GM19438 (cell line): Measurements from ENCODE around the gene ADAMTS12.

Experiments
- ATAC-seq: cut with Tn5 transposase; IDR thresholded peaks from one replicate; pipeline ENCODE4 v1.9.1; 2021; ENCODE audit warnings: low read depth; ENCODE audit not compliant: unreplicated experiment

ADAMTS12 gene

DNA sequence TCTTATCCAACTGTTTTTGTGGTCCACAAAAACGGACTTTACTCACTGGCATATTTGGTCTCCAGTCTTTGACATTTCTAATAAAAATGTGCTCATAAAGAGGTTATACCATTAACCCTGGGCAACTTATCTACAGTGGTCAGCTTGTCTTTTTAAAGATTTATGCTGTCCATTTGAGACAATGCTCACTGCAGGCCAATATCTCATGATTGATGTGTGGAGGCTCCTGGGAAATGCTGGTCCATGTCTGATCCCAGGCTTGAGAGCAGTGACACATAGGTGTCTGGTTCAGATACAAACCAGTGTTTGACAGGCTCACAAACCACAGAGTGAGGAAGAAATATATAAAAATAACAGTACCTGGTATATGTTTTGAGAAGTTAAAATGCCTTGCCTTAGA lies 270.3 kb downstream of the ADAMTS12 start:
- no peak for ATAC-seq

- no peak for ATAC-seq
These were observed 277.8 kb downstream of the ADAMTS12 start for GRCh38 chr5:33614039-33614438.

GRCh38 chr5:33612386-33612785 lies 279.4 kb downstream of the ADAMTS12 start:
- no peak for ATAC-seq

DNA sequence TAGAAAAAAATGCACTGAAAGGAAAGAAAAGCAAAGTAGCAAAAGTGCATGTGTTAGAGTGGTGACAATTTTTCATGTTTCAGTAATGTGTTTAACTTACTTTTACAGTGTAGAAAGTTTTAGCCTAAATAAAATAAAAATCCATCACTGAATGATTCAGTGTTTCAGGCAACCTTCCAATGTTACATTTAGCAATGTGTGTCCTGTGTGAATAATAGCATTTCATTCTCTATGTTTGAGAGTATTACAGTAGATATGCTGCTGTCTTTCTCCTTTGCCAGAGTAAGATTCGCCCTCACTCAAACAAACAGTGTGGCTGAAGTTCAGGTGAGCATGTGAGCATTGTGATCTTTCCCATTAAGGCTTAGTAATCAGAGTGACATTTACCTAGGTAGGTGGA lies 279.9 kb downstream of the ADAMTS12 start:
- no peak for ATAC-seq

- ATAC-seq, result no peak
These were observed 283.3 kb downstream of the ADAMTS12 start for GRCh38 chr5:33608344-33609041.

- no peak for ATAC-seq
These were observed 287.3 kb downstream of the ADAMTS12 start for GRCh38 chr5:33604503-33604902.

DNA sequence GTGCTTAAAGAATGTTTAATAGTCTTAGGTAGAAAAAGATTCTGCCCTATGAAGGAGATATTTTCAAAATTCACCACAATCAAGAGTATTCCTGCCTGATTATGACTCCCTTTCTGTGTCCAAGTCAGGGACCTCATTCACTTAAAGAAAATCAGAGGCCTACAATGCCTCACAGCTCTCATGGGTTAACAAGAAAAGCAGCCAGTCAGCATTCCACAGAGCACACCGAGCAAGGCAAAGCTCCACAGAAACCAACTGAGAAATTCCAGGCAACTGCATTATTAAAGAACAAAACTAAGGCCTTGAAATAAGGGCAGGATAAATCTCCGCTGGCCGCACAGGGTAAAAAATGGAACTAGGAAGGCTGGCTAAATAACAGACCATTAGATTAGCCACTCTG lies 289.9 kb downstream of the ADAMTS12 start:
- no peak for ATAC-seq

DNA sequence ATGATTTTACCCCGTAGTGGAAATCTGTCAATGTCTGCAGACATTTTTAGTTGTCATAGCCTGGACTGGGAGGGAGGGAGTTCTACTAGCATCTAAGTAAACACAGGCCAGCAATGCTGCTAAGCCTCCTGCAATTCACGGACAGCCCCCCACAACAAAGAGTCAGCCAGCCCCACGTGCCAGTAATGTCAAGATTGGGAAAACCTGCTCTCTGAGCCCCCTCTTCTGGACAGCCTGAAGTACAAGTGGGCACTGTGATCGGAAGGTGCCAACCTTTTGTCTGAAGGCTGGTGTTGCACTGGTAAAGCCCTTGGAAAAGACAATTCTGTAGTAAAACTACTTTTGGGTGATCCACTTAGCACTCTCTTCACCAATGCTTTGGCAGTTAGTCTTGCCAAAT lies 296.5 kb downstream of the ADAMTS12 start:
- no peak for ATAC-seq

DNA sequence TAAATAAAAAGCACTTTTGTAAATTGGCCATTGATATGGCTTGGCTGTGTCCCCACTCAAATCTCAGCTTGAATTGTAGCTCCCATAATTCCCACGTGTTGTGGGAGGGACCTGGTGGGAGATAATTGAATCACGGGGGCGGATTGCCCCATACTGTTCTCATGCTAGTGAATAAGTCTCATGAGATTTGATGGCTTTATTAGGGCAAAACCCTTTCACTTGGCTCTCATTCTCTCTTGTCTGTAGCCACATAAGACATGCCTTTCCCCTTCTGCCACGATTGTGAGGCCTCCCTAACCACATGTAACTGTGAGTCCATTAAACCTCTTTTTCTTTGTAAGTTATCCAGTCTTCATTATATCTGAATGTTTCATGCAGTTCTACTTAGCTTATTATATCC lies 297.8 kb downstream of the ADAMTS12 start:
- no peak for ATAC-seq

GRCh38 chr5:33592245-33592644 lies 299.5 kb downstream of the ADAMTS12 start:
- no peak for ATAC-seq

GRCh38 chr5:33588654-33589372 lies 303.0 kb downstream of the ADAMTS12 start:
- ATAC-seq, result no peak

DNA sequence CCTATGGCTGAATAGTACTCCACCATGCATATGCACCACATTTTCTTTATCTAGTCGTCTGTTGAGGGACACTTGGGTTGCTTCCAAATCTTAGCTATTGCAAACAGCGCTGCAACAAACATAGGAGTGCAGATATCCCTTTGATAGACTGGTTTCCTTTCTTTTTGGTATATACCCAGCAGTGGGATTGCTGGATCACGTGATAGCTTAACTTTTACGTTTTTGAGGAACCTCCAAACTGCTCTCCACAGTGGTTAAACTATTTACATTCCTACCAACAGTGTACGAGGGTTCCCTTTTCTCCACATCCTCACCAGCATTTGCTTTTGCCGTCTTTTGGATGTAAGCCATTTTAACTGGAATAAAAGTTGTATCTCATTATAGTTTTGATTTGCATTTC lies 308.5 kb downstream of the ADAMTS12 start:
- no peak for ATAC-seq

DNA sequence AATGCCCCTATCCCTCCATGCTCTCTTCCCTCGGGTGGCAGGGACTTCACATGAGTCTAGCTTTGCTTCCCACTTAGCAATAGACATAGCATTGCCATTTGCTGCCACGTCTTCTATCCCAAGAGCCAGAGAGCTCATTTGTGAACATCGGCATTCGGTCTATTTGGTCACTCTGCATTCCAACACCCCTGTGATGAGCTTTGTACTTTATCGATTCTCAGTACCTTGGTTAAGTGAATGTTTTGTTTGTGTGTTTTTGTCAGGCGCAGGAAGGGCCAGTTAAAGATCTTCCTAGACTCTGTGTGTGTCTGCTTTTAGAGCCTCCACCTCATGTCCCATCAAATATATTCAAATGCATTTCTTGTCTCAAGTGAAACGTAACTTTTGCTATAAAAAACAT lies 309.4 kb downstream of the ADAMTS12 start:
- no peak for ATAC-seq

DNA sequence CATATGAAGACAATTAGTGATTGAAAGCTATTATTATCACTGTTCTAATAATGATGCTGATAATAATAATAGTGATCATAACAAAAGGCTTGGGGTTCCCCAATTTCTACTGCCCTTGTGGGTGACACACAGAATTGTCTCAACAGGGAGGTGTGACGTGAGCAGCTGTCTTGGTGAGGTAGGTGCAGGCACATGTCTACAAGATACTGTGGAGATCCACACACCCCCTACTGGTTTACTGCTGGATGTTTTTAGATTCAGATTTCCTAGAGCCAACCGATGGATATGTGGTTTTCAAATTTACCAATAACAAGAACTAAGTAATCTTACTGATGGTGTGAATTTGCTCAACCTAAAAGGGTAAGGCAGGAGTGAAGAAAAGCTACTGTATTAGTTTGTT lies 312.0 kb downstream of the ADAMTS12 start:
- no peak for ATAC-seq

GRCh38 chr5:33579152-33579551 lies 312.6 kb downstream of the ADAMTS12 start:
- no peak for ATAC-seq

DNA sequence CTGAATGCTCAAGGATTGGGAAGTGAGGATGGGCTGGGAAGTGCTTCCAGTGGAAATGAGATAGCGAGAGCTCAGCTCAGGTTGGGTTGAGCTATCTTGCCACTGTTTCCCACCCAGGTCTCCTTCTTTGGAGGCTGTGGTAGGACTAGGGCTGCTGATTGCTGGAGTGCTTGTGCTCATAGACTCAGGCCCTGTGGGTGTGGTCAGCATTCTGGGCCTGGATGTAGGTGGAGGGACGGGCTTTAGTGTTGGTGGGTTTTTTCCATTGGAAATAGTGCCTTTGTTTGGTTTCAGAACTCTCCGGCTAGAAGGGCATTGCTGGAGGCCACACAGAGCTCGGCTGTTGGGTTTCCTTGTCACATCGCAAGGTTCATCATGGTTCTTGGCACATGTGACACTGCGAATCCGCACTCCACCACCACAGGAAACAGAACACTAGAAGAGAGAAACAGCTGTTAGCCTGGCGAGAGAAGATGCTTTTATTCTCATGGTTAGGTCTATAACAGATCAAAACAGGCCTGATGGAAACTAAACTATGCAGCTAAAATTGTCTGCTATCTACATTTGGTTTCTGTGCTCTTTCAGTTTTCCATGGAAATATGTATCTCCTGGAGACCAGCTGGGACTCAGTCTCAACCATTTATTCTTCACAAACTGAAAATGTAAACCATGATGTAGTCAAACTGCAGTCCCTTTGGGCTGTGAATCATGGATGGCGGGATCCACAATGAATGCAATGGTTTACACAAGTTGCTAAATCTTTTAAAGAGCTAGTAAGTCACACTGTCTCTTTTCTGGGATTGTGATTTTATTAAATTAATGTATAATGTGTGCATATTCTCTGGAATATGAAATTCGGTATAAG lies 314.8 kb downstream of the ADAMTS12 start:
- ATAC-seq, result no peak

DNA sequence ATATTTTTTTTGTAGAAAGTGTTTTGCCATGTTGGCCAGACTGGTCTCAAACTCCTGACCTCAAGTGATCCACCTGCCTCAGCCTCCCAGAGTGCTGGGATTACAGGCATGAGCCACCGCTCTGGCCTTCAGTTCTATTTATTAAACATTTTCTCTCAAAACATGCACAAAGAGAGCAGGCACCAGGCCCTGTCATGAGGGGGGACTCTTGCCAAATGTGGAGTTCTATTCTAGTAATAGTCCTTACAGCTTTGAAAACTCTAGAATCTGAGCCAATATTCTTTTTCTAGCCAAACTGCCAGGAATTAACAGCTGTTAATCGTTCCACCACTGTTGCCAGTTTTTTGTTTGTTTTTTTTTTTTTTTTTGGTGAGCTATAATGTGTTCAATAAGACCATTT lies 326.5 kb downstream of the ADAMTS12 start:
- ATAC-seq, result no peak

- ATAC-seq, result no peak
These were observed 327.5 kb downstream of the ADAMTS12 start for GRCh38 chr5:33563983-33564908.

DNA sequence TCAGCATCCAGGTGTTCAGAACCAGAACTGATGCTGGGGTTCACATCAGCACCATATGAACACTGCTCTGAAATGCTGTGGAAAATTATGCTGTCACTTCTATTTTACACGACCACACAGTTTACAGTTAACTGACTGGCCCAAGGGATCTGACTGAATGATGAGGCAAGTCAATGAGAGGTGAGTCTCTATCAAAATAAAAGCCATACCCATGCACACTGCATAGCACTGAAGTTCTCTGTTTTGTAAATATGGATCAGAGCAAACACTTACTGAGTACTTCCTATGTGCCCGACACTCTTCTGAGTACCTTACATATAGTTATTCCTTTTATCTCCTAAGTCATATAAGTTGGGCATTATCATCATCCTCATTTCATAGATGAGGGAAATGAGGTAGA lies 328.3 kb downstream of the ADAMTS12 start:
- ATAC-seq, result no peak

DNA sequence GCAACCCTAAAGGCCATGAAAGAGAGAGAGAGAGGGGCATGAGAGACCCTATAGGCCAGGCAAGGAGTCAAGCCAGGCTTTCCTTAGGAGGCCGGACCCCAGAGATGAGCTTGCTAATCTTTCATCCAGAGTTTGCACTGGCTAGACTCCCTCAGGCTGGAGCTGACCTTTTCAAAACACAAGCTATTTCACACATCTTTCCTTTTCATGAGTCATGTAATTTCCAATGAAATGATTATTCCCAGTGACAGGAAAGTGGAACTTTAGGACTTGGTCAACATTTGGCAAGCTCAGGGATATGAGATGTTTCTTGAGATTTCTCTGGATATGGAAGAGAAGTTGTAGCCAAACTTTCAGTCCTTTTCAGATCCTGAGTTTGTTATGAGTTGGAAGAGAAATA lies 333.3 kb downstream of the ADAMTS12 start:
- ATAC-seq, result no peak
